Stimulated activated CD4-positive, alpha-beta T cell treated with anti-CD3 and anti-CD28 coated beads, Interleukin-2, amount 100 ng/mL, for 48 hours (primary cell): ENCODE measurements around the gene AVEN.

Experiments used
- DNase-seq, 2 donors: peaks; one replicate each; pipeline ENCODE4 v3.0.0-alpha.2; 2020

Gene AVEN

DNA sequence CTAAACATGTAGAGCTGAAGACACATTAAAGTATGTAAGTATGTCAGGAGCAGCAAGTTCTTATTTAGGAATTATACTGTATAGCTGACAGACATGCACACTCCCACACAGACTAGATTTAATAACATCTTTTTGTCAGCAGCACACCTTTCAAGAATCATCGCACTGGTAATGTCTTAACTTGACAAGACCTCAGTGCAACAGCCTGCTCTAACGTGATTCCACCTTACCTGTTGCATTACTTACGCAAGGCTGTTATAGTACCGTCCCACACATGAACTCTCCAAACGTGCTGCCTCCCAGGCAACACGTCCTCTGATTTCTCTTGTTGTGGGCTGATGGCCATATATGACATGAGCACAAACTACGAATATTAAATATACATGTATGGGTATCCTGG lies 58.8 kb downstream of the AVEN start:
- no peak for DNase-seq

DNA sequence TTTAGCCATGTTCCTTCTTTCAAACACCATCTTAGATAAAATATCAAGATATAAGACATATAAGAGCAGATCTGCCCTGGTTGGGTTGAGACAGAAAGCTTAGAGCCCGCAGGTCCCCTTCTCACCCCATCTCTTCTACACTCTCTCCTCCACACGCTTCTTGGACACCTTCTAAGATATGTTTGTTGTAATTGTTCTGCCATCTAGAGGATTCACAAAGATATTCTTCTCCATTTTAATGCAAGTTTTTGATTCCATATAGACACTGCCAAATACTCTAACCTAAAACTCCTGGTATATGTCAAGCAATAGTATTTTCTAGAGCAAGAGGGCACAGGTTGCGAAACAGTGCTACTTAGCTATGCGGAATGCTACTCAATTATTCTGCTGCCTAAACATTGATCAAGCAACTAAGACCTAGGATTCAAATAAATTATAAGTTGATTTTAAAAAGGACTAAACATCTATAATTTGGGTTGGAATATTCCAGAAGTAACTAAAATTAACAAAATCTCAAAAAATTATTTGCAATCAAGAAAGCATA lies 63.9 kb downstream of the AVEN start:
- no peak for DNase-seq

DNA sequence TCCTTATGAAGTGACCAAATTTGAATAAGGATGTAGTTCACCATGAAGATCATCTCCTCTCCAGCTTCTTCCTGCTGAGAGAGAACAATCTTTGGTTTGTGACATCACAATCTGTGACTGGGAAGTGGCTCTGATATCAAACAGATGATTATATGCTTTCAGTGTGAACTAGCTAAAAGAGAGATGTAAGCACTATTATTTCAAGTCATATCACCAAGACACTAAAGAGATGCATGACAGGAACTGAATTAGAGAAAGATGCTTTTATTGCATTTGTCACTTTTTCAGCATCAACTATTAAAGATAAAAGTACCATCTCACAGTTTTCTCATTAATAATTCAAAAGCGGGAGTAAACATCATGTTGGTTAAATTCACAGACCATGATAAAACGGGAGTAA lies 67.2 kb downstream of the AVEN start:
- DNase-seq = no peak

DNA sequence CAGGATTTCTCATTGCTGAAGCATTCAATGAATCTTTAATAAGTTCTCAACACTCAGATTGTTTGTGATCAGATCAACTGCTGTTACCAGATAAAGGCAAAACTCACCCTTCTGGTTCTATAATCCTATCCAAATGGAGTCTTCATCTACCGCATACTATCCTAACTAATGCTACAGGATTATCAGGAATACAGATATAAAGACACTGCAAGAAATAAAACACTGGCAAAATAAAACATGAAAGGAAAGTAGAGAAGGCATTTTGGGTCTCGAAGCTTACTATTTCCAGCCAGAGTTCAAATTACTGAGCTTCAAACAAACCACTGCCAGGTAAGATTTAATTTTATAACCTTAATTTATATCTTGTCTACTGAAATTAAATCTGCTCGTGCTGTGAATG lies 70.2 kb downstream of the AVEN start:
- no peak for DNase-seq

DNA sequence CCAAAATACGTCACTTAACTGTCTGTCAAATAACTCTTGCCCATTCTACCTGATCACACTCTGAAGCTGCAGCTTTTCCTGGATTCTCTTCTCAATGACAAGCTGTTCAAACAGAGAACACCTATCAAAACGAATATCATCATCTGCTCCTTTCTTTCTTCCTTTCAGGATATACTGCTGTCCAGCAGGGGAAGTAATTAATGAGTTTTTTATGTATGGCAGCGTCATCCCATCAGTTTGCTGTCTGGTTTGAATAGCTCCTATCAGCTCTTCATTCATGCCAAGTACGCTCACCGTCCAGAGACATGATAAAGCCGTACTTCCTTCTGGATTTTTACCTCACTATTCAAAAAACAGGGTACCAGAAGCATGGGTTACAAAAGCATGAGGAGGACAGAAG lies 70.8 kb downstream of the AVEN start, which contains the start of gene CHRM5:
Gene CHRM5 (plus strand): TSS at position 274 of the 400 bp plus-strand sequence. CDS start 94,221 bp downstream, outside the sequence.
- DNase-seq = no peak

DNA sequence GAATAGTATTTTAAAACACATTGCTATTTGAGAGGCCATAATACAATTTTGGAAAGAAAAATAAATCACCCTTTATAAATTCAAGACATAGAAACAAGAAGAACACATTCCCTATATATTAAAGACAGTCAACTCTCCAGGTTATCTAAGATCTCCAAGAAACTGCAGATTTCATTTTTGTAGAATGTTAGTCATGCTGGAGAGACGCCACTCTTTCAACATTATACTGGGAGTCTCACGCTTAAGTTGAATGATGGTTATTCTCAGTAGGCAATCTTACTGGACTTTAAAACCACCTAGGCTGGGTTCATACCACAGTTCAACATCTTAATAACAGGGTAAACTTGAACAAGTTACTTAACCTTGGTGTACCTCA lies 74.4 kb downstream of the AVEN start:
- DNase-seq = no peak

DNA sequence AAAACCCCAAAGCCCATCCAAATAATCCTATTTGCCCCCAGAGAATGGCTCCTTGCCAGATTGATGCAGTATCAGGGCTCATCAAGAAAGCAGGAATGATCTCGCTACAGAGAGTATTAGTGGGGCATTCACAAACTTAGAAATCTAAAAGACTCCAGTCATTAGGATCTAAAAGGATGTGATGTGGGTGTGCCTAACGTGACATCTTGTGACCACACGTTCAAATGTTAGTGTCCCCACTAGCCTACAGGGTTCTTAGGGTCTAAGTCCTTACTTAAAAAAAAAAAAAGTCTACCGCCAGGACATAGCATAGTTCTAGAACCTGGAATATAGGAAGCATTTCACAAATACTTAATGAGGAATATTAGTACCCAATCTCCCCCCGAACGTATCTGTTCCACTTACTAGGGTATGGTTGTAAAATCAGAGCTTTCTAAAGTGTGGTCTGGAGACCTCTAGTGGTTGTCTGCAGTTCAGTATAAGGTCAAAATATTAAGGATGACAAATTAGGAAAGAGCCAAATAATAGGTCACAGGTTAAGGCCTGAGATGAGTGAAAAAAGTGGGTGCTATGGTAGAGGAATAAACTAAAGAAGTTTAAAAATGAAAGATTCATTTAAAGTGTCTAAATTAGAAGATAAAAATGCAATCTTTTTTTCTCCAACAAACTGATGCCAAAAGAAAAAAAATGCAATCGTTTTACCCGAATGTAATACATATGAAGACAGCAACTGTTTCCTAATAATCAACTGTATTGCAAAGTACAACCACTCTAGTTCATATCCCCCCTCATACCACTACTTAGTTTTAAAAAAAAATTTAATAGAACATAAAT lies 75.0 kb downstream of the AVEN start:
- no peak for DNase-seq

DNA sequence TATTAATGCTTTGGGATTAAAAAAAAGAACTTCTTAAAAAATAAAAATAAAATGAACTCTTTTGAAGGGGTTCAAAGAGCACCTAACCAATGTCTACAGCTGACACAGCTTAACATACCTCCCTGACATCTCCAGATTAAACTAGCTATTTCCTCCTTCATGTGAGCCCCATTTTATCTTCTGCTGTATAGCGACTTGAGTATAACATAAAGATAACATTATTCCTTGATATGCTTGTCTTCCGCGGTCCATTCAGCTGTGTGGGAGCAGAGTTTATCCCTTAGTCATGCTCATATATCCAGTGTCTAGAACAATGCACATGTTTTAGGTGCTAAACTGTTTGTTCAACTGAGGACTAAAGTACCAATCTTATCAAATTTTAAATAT lies 78.5 kb downstream of the AVEN start:
- no peak for DNase-seq

DNA sequence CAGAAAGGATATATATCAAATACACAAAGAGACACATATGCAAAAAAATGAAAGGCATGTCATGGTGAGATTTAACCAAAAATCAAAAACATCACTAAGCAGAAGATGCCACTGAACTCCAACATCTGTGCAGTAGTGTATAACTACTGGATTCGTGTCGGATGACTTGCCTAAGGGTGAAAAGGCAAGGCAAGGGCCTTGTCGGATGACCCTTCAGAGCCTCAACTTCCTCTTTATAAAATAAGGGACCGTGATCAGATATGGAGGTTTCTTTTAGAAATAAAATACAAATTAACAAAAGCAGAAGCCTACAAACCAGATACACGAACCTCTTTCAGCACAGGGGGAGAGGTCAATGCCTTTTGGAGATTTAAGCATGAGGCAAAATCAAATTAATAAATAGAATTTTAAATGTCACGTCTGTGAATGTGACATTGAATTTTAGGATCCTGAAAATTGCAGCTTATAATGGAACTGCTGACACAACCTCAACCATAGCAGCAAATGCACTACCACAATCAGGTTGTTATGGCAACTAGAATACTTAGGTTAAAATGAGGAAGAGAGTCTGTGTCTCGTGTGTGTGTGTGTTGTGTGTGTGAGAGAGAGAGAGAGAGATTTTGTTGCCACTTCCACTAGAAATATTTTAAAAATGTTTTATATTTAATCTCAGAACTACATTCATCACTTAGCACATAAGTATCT lies 79.0 kb downstream of the AVEN start:
- no peak for DNase-seq

DNA sequence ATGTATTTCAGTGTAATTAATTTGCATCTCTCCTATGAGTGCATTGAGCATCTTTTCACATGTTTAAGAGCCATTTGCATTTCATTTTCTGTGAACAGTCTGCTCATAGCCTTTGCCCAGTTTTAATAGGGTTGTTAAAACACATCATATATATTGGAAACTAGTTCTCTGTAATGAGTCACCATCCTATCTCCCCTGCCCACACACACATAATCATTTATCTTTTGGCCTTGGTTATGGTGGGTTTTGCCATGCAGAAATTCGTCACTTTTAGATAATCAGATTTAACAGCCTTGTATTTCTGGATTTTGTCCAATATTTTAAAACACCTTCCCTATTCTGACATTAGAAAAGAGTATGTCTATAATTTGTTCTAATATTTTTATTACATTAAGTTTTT lies 82.6 kb downstream of the AVEN start:
- DNase-seq = no peak

DNA sequence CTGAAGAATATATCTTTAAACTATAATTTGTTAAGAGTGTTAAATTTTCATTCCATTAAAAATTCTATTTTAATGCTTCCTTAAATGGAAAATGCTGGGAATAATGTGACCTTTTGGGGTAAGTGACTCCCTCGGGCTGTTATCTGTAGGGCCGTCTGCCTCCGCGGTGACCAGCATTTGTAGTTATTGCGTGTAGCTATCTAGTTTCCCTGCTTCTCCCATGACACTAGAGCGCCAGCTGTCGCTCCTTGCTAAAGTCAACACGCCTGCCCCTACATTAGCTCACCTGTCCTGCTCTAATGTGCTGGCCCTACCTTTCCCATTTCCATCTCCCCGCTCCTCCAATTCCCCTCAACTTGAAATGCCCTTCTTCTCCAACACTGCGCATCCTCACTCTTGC lies 83.1 kb downstream of the AVEN start:
- DNase-seq = no peak

DNA sequence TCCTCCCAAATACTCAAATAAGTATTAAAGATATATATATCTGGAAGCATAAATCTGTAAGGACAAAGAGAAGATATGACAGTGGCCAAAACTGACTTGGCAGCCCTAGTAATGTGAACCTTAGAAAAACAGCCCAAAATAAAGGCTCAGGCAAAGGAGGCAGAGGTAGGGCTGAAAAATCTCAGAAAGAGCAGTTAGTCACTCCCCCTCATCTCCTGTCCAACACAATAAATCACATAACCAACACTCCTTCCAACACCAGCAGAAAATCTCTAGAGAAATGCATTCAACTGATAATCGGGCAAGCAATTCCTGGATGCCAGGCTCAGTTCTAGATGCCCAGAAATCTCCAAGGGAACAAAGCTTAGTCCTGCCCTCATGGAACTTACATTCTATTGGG lies 92.9 kb downstream of the AVEN start:
- DNase-seq = no peak

DNA sequence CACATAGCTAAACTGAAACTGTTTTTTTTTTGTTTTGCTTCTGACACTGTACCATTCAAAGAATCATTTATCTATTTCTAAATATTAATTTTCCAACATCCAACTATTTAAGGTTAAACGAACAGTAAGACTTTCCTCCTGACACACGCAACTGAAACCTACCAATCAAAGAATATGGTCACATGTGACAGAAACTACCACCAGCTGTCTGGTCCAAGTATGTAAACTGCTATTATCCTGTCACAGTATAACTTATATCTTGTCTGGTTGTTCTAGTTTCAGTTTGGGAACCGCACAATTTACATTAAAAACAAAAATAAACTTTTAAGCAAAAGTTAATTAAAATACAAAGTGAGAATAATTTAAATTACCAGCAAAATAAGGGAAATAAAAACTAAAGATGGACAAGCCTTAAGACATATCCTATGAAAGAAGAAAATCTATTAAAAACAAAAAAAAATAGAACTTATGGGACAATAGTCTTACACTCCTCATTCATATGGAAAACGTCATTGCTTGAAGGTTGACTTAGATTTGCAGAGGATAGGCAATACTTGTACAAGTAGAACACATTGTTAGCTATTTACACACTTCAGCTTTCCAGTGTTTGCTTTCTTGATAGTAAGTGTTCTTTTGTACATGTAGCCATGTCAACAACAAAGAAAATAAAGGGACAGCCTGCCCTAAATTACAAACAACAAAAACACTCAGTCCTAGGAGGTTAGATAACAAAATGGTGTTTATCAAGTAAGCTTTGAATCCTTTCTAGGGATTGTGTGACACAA lies 97.5 kb downstream of the AVEN start:
- no peak for DNase-seq

DNA sequence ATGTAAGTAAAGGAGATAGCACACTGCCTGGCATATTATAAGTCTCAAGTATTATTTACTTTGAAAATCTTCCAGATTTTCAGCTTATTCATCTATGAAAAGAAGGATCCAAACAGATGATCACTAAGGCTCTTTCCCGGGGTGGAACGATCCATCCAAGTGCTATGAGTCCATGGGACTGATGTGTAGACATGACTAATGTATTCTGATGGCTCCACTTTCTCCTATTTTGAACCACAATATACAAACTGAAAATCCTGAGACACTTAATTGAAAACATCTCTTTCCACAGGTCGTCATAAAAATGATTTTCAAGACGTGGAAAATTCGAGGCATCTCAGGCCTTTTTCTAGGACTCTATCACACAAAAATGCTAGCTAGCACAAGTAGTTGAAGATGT lies 104.1 kb downstream of the AVEN start:
- DNase-seq = no peak

DNA sequence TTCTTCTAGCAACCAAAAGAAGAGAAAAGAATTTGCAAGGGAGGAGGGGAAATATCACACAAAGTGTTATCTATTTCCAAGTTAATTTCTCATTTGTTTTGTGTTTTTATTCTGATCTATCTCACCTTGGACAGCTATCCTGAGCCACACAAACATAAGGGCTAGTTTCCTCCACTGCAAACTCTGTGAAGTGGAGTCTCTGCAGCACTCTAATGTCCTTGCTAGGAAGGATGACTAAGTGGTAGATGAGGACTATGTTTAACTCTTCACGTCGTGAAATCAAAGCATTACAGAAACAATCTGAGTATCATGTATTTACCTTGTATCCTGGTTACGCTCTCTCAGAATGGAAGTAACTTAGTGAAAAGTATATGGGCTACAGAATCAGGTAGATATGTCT lies 104.6 kb downstream of the AVEN start:
- no peak for DNase-seq

DNA sequence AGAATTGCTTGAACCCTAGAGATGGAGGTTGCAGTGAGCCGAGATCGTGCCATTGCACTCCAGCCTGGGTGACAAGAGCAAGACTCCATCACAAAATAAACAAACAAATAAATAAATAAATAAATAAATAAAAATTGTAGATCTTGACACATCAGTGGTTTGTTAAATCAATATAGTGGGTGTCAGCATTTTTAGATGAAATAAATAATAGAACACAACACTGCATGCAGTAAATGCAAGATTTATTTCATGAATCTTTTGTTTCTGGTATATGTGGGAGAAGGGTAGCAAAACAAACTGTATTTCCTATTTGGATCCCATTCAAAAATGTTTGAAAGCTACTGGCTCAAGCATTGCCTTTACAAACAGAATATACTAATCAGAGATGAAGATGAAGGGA lies 106.3 kb downstream of the AVEN start:
- no peak for DNase-seq

DNA sequence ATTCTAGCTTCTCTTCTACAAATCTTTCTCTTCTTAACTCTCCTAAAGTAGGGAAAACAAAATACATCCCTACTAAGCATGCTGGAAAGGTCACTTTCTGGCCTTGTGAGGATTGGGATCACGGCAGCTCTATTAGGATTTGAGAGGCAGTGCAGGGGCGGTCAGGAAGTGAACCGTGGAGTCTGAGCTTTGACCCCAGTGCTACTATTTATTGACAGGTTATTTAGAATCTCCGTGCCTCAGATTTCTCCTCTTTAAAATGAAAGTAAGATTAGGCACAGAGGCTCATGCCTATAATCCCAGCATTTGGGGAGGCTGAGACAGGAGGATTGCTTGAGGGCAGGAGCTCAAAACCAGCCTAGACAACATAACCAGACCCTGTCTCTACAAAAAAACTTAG lies 112.7 kb downstream of the AVEN start:
- DNase-seq = no peak

DNA sequence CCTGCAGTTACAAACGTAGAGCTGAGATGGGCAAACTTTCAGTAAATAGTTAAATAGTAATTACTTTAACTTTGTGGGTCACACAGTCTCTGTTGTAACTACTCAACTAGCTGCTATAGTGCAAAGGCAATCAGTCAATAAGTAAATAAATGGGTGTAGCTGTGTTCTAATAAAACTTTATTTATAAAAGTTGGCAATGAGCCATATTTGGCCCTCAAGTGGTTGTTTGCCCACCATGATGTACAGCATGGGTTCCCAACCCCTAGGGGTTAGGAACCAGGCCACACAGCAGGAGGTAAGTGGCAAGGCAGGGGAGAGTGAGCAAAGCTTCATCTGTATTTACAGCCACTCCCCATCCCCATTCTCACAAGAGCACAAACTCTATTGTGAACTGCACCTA lies 115.6 kb downstream of the AVEN start:
- DNase-seq = no peak

DNA sequence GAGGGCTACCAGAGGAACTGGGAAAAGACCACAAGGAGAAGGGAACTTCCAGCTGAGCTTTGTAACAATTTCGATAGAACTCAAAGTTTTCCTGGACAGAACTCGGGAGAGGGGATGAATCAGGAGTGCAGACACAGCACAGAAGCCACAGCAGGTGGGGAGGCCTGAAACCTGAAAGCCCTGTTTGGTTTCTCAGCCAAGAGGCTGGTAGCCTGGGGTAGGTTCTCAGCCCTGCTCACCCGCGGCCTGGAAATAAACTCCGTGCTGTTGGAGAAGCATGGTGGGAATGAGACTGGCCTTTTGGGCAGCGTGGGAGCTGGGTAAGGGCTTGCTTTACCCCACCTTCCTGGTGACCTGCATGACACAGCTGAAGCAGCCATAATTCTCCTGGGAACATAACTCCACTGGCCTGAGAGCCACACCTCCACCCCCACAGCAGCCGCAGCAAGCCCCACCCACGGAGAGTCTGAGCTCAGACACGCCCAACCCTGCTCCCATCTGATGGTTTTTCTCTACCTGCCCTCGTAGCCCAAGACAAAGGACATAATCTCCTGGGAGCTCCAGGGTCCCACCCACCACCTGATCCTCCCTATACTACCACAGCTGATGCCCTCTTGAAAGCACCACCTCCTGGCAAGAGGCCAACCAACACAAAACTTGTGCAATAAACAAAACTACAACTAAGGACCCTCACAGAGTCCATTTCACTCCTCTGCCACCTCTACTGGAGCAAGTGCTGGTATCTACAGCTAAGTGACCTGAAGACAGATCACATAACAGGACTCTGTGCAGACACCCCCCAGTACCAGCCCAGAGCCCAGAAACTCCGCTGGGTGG lies 123.2 kb downstream of the AVEN start:
- no peak for DNase-seq

DNA sequence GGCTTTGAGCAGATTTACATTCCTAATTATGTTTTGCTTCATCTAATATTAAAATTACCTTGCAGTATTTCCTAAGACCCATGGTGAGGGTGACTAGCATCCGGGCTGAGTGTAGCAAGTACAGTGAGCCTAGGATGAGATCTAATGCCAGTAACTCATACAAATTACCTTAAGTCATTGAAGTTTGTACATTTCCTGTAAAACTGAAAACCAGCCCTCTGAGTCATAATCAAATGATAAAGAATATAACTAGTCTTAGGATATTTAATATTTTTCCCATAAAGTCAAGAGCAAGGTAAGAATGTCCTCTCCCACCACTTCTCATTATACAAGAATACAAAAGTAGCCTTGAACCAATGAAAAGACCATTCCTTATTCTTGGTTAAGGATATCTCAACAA lies 125.5 kb downstream of the AVEN start:
- no peak for DNase-seq

DNA sequence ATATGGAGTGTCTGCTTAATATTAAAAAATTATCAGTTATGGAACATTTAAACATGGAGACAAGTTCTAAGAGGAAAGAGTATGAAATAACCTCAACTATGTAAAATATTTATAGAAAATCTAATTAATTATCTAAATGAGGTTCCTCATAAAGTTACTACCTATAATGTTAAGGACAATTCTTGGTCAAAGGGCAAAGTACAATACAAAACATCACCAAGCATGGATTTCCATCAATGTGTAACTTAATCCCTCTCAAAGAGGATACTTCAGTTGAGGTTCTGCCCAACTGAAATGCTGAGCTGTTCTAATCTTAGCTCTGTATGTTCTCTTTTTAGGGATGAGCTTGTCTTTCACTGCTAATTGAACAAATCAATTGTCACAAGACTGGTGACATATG lies 126.7 kb downstream of the AVEN start:
- no peak for DNase-seq

DNA sequence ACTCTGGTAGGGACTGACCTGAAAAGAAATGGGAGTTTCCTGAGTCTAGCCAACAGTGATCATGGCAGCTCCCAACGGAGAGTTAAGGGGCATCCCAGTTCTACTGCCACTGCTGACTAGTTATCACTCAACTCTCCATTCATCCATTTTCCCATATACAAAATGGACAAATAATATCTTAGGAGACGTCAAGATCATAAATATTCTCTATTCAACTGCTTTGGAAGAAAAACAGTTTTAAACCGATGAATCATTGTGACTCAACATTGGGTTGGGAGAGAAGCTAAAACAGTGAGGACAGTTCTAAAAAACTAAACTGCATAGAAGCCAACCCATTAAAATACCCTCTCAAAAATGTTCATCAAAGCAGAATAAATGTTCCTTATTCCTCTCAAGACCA lies 128.3 kb downstream of the AVEN start:
- DNase-seq = no peak

DNA sequence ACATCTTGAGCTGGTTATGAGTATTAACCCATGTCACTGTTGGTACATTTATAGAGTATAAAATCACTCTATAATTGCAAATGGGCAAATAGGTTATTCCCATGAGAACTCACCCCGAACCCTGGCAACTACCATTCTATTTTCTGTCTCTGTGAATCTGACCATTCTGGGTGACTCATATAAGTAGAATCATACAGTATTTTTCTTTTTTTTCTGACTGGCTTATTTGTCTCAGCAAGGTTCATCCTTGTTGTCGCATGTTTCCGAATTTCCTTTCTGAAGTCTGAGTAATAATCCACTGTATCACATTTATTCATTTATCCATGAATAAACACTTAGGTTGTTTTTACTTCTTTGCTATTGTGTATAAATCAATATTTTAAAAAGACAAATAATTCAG lies 130.6 kb downstream of the AVEN start:
- DNase-seq = no peak
